Posterior vena cava (tissue), 2 donors: ENCODE measurements around the gene RIPK3. TPM values are rescaled to one million over a fixed set of nuclear protein-coding genes. Genes with fewer than 3 reads are reported as not detected.

Experiments
- DNase-seq: peaks from one replicate; pipeline ENCODE4 v3.0.0-alpha.2; 2020; ENCODE audit warnings: low spot score
- intact Hi-C, 2 donors: fragments of 100-400 bp; cut with DNase I; formaldehyde crosslinking; loops; one replicate each; pipeline versions ENCODE4 v1.14.1 to v1.14.2; 2022 to 2023
- total RNA-seq, 2 donors: library from RNA; stranded (reverse); fragmentation: NEBNext Ultra II Directional; extraction: Animal tissue kit (Norgen Biotek cat#: 25700); gene quantifications; one replicate each; pipeline ENCODE4 v1.2.1, GENCODE V29; 2021
- donor health status: DM: yes; HTN: yes; CAD: no.
- donor health status: DM: yes; HTN: yes; CAD: no.

Gene RIPK3
- total RNA-seq, 2 donors from 2014 or later, result 8.5 to 9.2 TPM

DNA sequence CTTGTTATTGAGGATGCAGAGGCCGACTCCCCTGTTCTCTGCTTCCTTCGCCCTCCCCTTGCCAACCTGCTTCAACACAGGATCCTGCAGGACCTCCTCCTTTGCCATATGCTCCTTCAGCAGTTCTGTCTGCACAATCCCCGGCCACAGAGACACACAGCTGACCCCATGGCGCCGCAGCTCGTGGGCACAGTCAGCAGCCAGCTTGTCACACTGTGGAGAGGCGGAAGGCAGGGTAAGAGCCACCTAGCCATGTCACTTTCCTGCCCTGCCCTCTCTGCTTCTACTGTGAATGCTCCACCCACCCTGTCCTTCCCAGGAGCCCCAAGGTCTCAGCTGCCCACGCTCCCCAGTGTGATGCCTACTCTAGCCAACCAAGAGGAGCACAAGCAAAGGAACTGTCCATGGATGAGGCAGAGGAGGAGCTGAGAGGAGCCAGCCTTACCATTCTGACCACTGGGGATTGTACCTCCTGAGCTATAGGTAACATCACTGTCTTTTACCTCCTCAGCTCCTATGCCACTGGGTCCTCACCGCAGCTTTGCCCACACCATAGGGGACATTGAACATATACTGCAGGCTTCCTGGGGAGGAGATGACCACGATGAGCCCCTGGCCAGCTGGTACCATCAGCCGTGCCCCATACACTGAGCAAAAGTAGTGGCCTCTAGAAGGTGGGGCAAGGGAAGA lies 47.5 kb downstream of the RIPK3 start:
- intact Hi-C loops, result no loop called here
- DNase-seq, result no peak

GRCh38 chr14:24291446-24292117 lies 48.2 kb downstream of the RIPK3 start:
- DNase-seq, result no peak
- intact Hi-C loops, result no loop called here

- DNase-seq, result no peak
- intact Hi-C loops, result no loop called here
Measured at GRCh38 chr14:24290746-24291145, 49.0 kb downstream of the RIPK3 start.

DNA sequence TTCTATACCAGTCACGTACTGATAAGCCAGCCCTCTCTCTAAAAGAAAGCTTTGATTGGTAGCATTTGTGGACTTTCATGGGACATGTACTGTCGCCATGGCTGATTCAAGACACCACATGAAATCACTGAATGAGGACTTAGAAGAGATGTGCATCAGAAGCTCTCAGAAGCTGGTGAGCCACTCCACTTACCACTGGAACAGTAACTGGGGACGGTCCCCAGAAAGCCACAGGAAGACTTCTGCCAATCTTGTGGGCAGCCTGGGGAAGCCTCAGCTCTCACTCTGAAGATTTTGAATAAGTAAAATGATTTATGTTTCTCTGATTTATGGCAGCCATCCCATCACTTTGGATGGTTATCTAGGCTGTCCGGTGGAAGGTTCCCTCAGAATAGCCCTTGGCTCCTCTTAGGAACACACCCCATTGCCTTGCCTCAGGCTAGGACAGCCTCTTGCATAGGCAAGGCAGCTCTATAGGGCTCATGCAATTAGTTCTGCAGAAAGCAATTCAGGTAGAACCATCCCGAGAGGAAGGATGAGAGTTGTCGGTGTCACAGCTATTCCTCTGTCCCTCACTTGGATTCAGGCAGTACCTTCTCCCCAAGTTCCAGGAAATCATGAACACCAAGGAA lies 50.0 kb downstream of the RIPK3 start:
- DNase-seq, result no peak
- intact Hi-C loops, result no loop called here

GRCh38 chr14:24286996-24287395 lies 52.8 kb downstream of the RIPK3 start:
- intact Hi-C loops, result no loop called here
- DNase-seq, result no peak

Other genes starting within 250 kb of the RIPK3 start
- gene PCK2, start 245.7 kb downstream of the RIPK3 start, total RNA-seq, result 10 to 100 TPM; 18.8 to 27.4 TPM
- gene DCAF11, start 225.2 kb downstream of the RIPK3 start, total RNA-seq, result 10 to 100 TPM; 32.2 to 37.1 TPM
- gene NRL, start 225.0 kb downstream of the RIPK3 start, total RNA-seq, result 1 to 10 TPM; 1.1 to 1.4 TPM
- gene FITM1, start 209.3 kb downstream of the RIPK3 start, total RNA-seq, result under 1 TPM in 1 of 2 donors, not detected in 1; 0.38 TPM
- gene PSME1, start 203.8 kb downstream of the RIPK3 start, total RNA-seq, result 100 to 1,000 TPM; 114 to 119 TPM
- 10 to 100 TPM; 10.9 to 14.2 TPM for gene EMC9, start 198.4 kb downstream of the RIPK3 start, total RNA-seq
- 10 to 100 TPM; 72.6 to 97.7 TPM for gene PSME2, start 193.4 kb downstream of the RIPK3 start, total RNA-seq
- 10 to 100 TPM; 34.9 to 53.7 TPM for gene RNF31, start 192.5 kb downstream of the RIPK3 start, total RNA-seq
- gene IRF9, start 178.7 kb downstream of the RIPK3 start, total RNA-seq, result 10 to 100 TPM; 53.7 to 92.4 TPM
- 1 to 10 TPM; 8.0 to 9.4 TPM for gene REC8, start 167.9 kb downstream of the RIPK3 start, total RNA-seq
- 10 to 100 TPM; 24.9 to 30.6 TPM for gene IPO4, start 151.2 kb downstream of the RIPK3 start, total RNA-seq
- 10 to 100 TPM; 30.1 to 35.2 TPM for gene TM9SF1, start 144.6 kb downstream of the RIPK3 start, total RNA-seq
- gene TSSK4, start 134.3 kb downstream of the RIPK3 start, total RNA-seq, result not detected
- gene CHMP4A, start 126.5 kb downstream of the RIPK3 start, total RNA-seq, result 10 to 100 TPM; 41.8 to 42.7 TPM
- gene MDP1, start 123.9 kb downstream of the RIPK3 start, total RNA-seq, result 10 to 100 TPM; 22.1 to 23.1 TPM
- 100 to 1,000 TPM; 121 to 125 TPM for gene NEDD8, start 107.6 kb downstream of the RIPK3 start, total RNA-seq
- gene GMPR2, start 107.1 kb downstream of the RIPK3 start, total RNA-seq, result 10 to 100 TPM; 34.4 to 42.0 TPM
- gene TINF2, start 97.4 kb downstream of the RIPK3 start, total RNA-seq, result 10 to 100 TPM; 77.8 to 85.1 TPM
- gene TGM1, start 76.8 kb downstream of the RIPK3 start, total RNA-seq, result 1 to 10 TPM in 1 of 2 donors, under 1 TPM in 1; 0.14 to 1.7 TPM
- gene RABGGTA, start 68.4 kb downstream of the RIPK3 start, total RNA-seq, result 10 to 100 TPM; 14.5 to 17.3 TPM
- gene DHRS1, start 40.2 kb downstream of the RIPK3 start, total RNA-seq, result 10 to 100 TPM; 14.0 to 17.9 TPM
- 10 to 100 TPM; 19.2 to 20.9 TPM for gene NOP9, start 40.1 kb downstream of the RIPK3 start, total RNA-seq
- 10 to 100 TPM; 10.1 to 10.8 TPM for gene CIDEB, start 32.0 kb downstream of the RIPK3 start, total RNA-seq
- 1 to 10 TPM; 2.5 to 4.0 TPM for gene LTB4R2, start 29.9 kb downstream of the RIPK3 start, total RNA-seq
- gene LTB4R, start 28.5 kb downstream of the RIPK3 start, total RNA-seq, result 1 to 10 TPM; 5.6 TPM
- 10 to 100 TPM; 35.2 to 36.0 TPM for gene ADCY4, start 4.9 kb downstream of the RIPK3 start, total RNA-seq
- 10 to 100 TPM; 75.1 to 87.2 TPM for gene NFATC4, start 28.2 kb upstream of the RIPK3 start, total RNA-seq
- 10 to 100 TPM; 13.1 to 15.1 TPM for gene NYNRIN, start 59.0 kb upstream of the RIPK3 start, total RNA-seq
- gene CBLN3, start 89.7 kb upstream of the RIPK3 start, total RNA-seq, result 1 to 10 TPM; 3.5 to 4.2 TPM
- 10 to 100 TPM; 41.4 to 41.8 TPM for gene KHNYN, start 90.0 kb upstream of the RIPK3 start, total RNA-seq
- 10 to 100 TPM; 31.6 to 36.4 TPM for gene SDR39U1, start 102.8 kb upstream of the RIPK3 start, total RNA-seq
- 1 to 10 TPM in 1 of 2 donors, under 1 TPM in 1; 0.71 to 2.4 TPM for gene CMA1, start 168.3 kb upstream of the RIPK3 start, total RNA-seq
- 1 to 10 TPM; 3.1 to 6.9 TPM for gene CTSG, start 236.3 kb upstream of the RIPK3 start, total RNA-seq